Measurements from ENCODE around the gene STK32A.

STK32A gene

DNA sequence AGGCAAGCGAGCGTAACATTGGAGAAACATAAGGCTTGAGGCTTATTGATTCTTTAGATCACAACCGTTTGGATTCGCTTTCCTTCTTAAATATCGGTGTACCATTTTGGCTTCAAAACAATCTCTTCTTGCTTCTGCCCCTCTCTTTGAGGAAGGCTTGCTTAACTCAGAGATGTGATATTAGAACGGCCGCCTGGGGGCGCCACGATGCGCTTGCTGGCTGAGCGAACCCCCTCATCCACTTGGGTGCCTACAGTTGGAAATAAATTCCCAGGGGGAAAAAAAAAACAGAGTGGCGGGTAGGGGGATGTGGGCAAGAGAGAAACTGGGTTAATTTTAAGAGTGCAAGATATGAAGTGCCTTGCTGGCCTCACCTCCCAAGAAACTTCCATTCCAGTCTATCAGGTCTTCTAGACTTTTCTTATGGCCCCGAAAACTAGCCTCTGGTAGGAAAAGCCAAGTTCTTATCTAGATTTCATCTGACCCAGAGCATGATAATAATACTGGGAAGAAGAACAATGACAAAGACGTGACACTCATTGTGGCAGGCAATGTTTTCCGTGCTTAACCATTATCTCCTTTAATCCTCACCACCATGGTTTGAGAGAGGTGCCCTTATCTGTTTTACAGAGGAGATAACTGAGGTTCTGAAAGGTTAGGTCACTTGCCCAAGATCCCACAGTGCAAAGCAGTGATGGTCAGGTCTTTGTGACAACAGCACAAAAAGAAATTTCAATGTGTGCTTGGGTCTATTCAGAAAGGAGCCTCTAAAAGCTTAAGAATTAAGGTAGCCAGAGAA lies 159.2 kb downstream of the STK32A start:
- Histone ChIP-seq H3K4me1 (ENCODE audit: control insufficient read depth, low read length) (no peaks in the 10 kb centered on the region), H3K79me2 (ENCODE audit: control insufficient read depth, low read length) (no peaks in the 10 kb centered on the region), H3K4me2 (ENCODE audit: low read length) (no peak overlapping the region), H3K36me3 (ENCODE audit: control insufficient read depth, low read length) (no peaks in the 10 kb centered on the region), H3K4me3 (ENCODE audit: low read length) (no peak overlapping the region), H3K9me2 (replicated peaks; ENCODE audit: control insufficient read depth, low read length) (no peaks in the 10 kb centered on the region), H3F3A (ENCODE audit: control insufficient read depth, insufficient read depth) (no peaks in the 10 kb centered on the region), H3K27me3 (ENCODE audit: control insufficient read depth, low read length) (peaks cover 5% of the 10 kb centered on the region; the same call in 1 of the 2 replicates), H3K27ac (ENCODE audit: low read depth, low read length) (no peak overlapping the region), H4K20me1 (ENCODE audit: control insufficient read depth, insufficient read depth, low read depth, low read length) (no peaks in the 10 kb centered on the region), H3K9me3 (ENCODE audit: control insufficient read depth, insufficient read depth, low read length) (no peaks in the 10 kb centered on the region)
- TF ChIP-seq, protein P1, sequence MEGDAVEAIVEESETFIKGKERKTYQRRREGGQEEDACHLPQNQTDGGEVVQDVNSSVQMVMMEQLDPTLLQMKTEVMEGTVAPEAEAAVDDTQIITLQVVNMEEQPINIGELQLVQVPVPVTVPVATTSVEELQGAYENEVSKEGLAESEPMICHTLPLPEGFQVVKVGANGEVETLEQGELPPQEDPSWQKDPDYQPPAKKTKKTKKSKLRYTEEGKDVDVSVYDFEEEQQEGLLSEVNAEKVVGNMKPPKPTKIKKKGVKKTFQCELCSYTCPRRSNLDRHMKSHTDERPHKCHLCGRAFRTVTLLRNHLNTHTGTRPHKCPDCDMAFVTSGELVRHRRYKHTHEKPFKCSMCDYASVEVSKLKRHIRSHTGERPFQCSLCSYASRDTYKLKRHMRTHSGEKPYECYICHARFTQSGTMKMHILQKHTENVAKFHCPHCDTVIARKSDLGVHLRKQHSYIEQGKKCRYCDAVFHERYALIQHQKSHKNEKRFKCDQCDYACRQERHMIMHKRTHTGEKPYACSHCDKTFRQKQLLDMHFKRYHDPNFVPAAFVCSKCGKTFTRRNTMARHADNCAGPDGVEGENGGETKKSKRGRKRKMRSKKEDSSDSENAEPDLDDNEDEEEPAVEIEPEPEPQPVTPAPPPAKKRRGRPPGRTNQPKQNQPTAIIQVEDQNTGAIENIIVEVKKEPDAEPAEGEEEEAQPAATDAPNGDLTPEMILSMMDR (IDR thresholded peaks at IDR 0.05; ENCODE audit: low read depth, low read length, poor library complexity, severe bottlenecking): no peak
- TF ChIP-seq EZH2phosphoT487 (IDR thresholded peaks at IDR 0.05; ENCODE audit: borderline replicate concordance, low read length): no peak

DNA sequence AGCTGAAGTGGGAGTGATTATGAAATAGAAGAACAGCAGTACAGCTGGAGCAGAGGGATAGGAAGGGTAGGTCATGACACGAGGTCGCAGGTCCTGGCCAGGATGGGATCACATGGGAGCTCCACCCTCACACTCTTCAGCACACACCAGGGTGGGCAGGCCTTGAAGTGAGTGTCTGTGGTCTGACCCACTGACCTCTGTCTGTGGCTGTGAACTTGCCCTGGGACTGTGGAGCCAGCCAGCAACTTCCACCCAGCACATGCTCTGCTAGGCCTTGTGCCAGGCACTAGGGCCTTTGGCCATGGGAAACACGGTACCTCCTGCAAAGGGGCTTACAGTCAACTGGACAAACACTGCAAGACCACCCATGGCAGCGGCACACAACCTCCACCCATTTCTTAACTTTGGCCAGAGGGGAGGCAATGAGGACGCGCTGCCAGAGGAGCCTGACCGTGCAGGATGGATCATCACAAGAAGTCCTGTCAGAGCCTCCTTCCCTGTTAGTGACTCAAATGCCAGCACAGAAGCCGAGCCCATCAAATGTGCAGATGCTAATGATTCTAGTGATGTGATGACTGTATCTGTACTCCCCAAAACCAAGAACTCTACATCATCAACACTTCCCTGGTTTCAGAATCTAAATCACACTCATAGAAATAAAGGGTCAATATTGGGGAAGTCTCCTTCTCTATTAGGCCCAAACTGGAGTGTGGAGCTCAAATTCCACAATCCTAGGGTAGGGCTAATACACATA lies 161.4 kb downstream of the STK32A start:
- no peaks in the 10 kb centered on the region for H3F3A ChIP-seq (ENCODE audit: control insufficient read depth, insufficient read depth)
- no peak overlapping the region for H3K4me3 ChIP-seq (ENCODE audit: low read length)
- no peaks in the 10 kb centered on the region for H3K9me2 ChIP-seq (replicated peaks; ENCODE audit: control insufficient read depth, low read length)
- H3K4me1 ChIP-seq (ENCODE audit: control insufficient read depth, low read length): no peaks in the 10 kb centered on the region
- TF ChIP-seq, protein P1 (IDR thresholded peaks at IDR 0.05; ENCODE audit: low read depth, low read length, poor library complexity, severe bottlenecking): no peak
- TF ChIP-seq EZH2phosphoT487 (IDR thresholded peaks at IDR 0.05; ENCODE audit: borderline replicate concordance, low read length): no peak
- H4K20me1 ChIP-seq (ENCODE audit: control insufficient read depth, insufficient read depth, low read depth, low read length): no peaks in the 10 kb centered on the region
- H3K4me2 ChIP-seq (ENCODE audit: low read length): no peak overlapping the region
- no peak overlapping the region for H3K27ac ChIP-seq (ENCODE audit: low read depth, low read length)
- no peaks in the 10 kb centered on the region for H3K9me3 ChIP-seq (ENCODE audit: control insufficient read depth, insufficient read depth, low read length)
- no peaks in the 10 kb centered on the region for H3K36me3 ChIP-seq (ENCODE audit: control insufficient read depth, low read length)
- no peaks in the 10 kb centered on the region for H3K79me2 ChIP-seq (ENCODE audit: control insufficient read depth, low read length)
- H3K27me3 ChIP-seq (ENCODE audit: control insufficient read depth, low read length): 0 out of 2 replicates have a peak, but pooled peaks cover 2% of the 10 kb centered on the region

DNA sequence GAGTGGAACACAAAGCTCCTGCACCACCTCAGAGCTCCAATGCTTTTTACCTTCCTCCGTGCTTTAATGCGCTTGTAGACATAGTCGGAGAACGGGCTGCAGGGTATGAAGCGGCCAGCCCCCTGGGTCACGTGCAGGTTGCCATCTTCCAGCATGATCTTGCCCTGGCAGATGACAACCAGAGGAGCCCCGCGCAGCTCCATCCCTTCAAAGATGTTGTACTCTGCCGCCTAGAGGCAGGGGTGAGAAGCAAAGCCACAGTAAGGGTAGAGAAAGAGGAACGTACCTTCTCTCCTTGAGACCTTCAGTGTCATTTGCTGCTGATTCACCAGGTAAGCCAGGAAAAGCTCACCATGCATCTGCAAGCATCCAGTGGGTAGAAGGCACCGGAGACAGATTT lies 162.8 kb downstream of the STK32A start:
- Histone ChIP-seq H3K9me3 (ENCODE audit: control insufficient read depth, insufficient read depth, low read length) (no peaks in the 10 kb centered on the region), H3K4me2 (ENCODE audit: low read length) (no peak overlapping the region), H3K27me3 (ENCODE audit: control insufficient read depth, low read length) (no peaks in the 10 kb centered on the region), H3F3A (ENCODE audit: control insufficient read depth, insufficient read depth) (no peaks in the 10 kb centered on the region), H3K9me2 (replicated peaks; ENCODE audit: control insufficient read depth, low read length) (no peaks in the 10 kb centered on the region), H3K4me3 (ENCODE audit: low read length) (no peak overlapping the region), H3K36me3 (ENCODE audit: control insufficient read depth, low read length) (no peaks in the 10 kb centered on the region), H3K79me2 (ENCODE audit: control insufficient read depth, low read length) (no peaks in the 10 kb centered on the region), H3K27ac (ENCODE audit: low read depth, low read length) (no peak overlapping the region), H3K4me1 (ENCODE audit: control insufficient read depth, low read length) (no peaks in the 10 kb centered on the region), H4K20me1 (ENCODE audit: control insufficient read depth, insufficient read depth, low read depth, low read length) (no peaks in the 10 kb centered on the region)
- TF ChIP-seq, protein P1 (IDR thresholded peaks at IDR 0.05; ENCODE audit: low read depth, low read length, poor library complexity, severe bottlenecking): no peak
- no peak for TF ChIP-seq EZH2phosphoT487 (IDR thresholded peaks at IDR 0.05; ENCODE audit: borderline replicate concordance, low read length)

All from DOHH2 (cell line).